Measurements from ENCODE around the gene SMARCC1.

The SMARCC1 gene

DNA sequence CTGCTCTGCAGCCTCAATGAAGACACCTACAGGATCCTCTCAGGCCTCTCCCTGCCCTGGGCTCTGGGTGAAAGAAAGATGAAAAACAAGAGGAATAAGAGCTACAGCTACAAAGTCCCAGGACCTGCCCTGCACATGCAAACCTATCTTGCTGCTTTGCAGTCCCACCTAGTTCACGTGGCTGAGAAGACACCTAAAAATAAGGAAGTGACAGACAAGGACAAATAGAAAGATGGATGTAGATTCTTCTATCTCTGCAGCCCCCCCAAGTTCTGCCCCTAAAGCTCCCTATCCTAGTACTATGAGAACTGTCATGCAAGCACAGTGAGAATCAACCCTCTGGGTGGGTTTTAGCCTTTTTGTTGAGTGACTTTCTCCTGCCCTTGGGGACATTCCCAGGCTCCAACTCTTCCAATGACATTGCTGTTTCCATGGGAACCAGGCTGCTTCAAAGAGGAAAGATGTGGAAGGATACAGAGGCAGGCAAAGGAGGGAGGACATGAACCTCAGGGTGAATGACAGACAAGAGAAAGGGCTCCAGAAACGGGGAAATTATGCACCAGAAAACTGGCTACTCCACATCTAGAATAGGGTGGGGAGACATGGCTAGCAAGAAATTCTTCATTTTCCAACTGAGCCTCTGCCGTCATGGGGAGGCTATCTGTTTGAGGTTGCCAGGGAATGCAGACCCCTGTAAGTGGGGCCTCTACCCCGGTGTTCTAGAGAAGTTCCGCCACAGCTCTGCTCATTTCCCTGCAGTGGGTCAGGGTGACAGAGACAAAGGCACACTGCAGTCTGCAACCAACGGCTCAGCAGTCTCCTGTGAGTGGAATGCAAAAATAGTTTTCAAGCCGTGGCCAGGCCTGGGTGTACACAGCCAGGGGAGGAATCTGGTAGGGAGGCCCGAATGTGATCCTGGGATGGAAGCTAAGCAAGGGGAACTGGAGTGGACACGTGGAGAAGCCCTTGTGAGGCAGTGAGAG, 208.2 kb downstream of the SMARCC1 start:
- ChIA-PET CTCF (interaction anchor here (0.6 to 1.6 kb wide), 4 partner anchors 13 to 51 kb away, joined by 3 read pairs; no protein-coding TSS in a partner anchor), POLR2A (no interaction called here)
- no peak for DNase-seq (ENCODE audit: low read depth, low spot score)
- TF ChIP-seq, protein P1, sequence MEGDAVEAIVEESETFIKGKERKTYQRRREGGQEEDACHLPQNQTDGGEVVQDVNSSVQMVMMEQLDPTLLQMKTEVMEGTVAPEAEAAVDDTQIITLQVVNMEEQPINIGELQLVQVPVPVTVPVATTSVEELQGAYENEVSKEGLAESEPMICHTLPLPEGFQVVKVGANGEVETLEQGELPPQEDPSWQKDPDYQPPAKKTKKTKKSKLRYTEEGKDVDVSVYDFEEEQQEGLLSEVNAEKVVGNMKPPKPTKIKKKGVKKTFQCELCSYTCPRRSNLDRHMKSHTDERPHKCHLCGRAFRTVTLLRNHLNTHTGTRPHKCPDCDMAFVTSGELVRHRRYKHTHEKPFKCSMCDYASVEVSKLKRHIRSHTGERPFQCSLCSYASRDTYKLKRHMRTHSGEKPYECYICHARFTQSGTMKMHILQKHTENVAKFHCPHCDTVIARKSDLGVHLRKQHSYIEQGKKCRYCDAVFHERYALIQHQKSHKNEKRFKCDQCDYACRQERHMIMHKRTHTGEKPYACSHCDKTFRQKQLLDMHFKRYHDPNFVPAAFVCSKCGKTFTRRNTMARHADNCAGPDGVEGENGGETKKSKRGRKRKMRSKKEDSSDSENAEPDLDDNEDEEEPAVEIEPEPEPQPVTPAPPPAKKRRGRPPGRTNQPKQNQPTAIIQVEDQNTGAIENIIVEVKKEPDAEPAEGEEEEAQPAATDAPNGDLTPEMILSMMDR (IDR thresholded peaks at IDR 0.05; ENCODE audit: insufficient read depth, low read length, missing control alignments), result no peak
- H3K4me3 ChIP-seq (ENCODE audit: low read depth, low read length), result no peak overlapping the region

DNA sequence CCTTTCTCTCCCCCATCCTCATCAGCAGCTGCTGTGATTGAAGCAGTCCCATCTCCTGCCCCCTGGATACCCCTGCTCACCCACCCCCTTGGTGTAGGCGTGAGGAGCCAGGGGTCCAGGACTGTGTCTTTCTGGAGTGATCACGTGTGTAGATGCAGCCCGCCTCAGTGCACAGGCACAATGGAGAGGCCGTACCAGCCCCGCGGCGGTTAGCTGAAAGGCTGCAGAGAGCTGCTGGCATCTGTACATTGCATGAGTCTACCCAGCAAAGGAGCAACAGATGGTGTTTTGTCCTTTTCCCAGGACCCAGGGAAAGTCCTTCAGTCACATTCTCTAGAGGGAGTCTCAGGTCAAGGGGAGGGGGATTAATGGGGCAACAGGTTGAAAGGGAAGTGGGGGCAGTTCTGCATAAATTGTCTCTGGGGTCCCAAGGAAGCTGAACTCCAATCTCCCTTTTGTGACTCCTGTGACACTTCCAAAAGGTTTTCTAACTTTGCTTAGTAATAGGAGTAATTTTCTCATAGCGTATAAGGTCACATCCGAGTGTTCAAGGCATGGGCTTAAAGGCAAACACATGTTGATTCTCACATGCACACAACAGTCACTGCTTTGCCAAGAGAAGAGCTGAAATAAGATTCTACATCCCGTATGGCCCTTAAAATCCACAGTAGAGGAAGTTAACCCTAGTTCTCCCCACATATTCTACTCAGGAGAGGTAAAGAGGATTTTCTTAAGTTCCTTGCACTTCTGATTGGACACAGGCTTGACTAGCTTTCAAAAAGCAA, 210.1 kb downstream of the SMARCC1 start:
- no peak overlapping the region for H3K4me3 ChIP-seq (ENCODE audit: low read depth, low read length)
- ChIA-PET POLR2A (no interaction called here), CTCF (no interaction called here)
- TF ChIP-seq, protein P1 (IDR thresholded peaks at IDR 0.05; ENCODE audit: insufficient read depth, low read length, missing control alignments), result no peak
- DNase-seq (ENCODE audit: low read depth, low spot score), result no peak

DNA sequence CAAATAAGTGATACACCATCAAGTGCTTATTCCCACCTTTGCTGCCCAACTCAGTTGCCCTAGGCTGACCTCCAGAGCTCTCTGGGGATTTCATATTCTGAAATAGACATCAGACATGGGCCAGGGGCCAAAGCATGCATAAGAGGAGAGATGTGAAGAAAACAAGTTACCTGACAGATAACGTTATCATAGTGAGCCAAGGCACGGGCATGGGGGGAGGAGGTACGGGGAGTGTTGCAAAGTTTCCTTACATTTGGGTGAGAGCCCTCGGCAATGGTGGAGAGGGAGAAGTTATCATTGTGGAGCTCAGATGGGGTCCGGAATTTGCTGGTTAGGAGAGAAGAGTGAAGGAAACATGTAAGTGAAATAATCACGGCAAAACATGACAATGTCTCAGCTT, 212.8 kb downstream of the SMARCC1 start:
- no peak for DNase-seq (ENCODE audit: low read depth, low spot score)
- H3K4me3 ChIP-seq (ENCODE audit: low read depth, low read length), result no peak overlapping the region
- ChIA-PET POLR2A (no interaction called here), CTCF (no interaction called here)
- TF ChIP-seq, protein P1 (IDR thresholded peaks at IDR 0.05; ENCODE audit: insufficient read depth, low read length, missing control alignments), result no peak

- no peak for DNase-seq (ENCODE audit: low read depth, low spot score)
- no peak overlapping the region for H3K4me3 ChIP-seq (ENCODE audit: low read depth, low read length)
- ChIA-PET CTCF (interaction anchor here (0.5 kb wide), 1 partner anchor 48 kb away, joined by 3 read pairs; no protein-coding TSS in a partner anchor), POLR2A (no interaction called here)
- TF ChIP-seq, protein P1 (IDR thresholded peaks at IDR 0.05; ENCODE audit: insufficient read depth, low read length, missing control alignments), result no peak
Observed at GRCh38 chr3:47567149-47567548, 214.5 kb downstream of the SMARCC1 start.

- DNase-seq (ENCODE audit: low read depth, low spot score), result no peak
- no peak overlapping the region for H3K4me3 ChIP-seq (ENCODE audit: low read depth, low read length)
- TF ChIP-seq, protein P1 (IDR thresholded peaks at IDR 0.05; ENCODE audit: insufficient read depth, low read length, missing control alignments), result no peak
- ChIA-PET CTCF (interaction anchor here (0.5 kb wide), 1 partner anchor 48 kb away, joined by 3 read pairs; no protein-coding TSS in a partner anchor), POLR2A (no interaction called here)
Observed at GRCh38 chr3:47566667-47567066, 215.0 kb downstream of the SMARCC1 start.

Data from AG04449 (cell line).